GM08714 (cell line): Measurements from ENCODE around the gene NME9.

ENCODE experiments used
- H3K4me3 ChIP-seq: fragments of 200-500 bp; sonication (Bioruptor generic); 2 replicates; pipeline ENCODE4 v1.5.1; 2014; ENCODE audit warnings: mild to moderate bottlenecking, low read length, inconsistent platforms
- ZNF274 ChIP-seq: IDR thresholded peaks from 2 replicates; pipeline ENCODE4 v1.6.1; 2012; ENCODE audit warnings: mild to moderate bottlenecking, low read depth, low read length

Gene NME9

DNA sequence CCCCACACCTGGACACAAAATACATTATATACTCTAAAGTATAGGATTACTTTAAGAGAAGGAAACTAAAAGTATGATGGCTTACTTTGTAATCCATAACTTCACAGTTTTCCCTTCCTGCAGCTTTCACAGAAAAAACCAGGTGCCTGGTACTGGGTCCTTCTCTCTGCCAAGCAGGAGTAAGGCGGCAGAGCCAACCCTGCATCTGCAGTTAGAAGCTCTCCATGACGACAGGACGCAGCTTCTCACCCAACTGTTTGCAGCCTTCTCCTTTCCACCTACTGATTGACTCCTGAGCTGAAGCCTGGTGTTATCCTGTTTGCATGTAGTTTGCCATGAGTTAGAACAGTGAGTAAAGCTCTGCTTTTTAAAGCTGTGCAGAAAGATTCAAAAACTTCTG, 25.4 kb upstream of the NME9 start:
- H3K4me3 ChIP-seq, result no peak overlapping the region
- no peak for TF ChIP-seq ZNF274

DNA sequence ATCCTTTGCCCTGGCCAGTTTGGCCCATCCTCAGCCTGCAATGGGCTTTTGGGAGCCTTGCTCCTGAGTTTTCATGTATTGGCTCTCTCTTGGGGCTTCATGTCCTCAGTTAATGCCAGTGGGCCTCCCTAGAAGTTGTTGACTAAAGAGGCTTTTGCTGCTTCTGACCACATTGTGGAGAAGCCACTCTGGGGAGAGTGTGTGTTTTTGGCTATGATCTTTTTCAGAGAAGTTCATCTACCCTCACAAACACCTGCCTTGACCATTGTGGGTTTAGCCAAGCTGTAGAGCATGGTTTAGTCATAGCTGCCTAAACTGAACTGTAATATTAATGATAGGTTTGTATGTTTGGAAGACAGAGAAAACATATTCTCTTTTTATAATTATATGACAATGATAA, 24.7 kb upstream of the NME9 start:
- no peak for TF ChIP-seq ZNF274
- H3K4me3 ChIP-seq, result no peak overlapping the region

DNA sequence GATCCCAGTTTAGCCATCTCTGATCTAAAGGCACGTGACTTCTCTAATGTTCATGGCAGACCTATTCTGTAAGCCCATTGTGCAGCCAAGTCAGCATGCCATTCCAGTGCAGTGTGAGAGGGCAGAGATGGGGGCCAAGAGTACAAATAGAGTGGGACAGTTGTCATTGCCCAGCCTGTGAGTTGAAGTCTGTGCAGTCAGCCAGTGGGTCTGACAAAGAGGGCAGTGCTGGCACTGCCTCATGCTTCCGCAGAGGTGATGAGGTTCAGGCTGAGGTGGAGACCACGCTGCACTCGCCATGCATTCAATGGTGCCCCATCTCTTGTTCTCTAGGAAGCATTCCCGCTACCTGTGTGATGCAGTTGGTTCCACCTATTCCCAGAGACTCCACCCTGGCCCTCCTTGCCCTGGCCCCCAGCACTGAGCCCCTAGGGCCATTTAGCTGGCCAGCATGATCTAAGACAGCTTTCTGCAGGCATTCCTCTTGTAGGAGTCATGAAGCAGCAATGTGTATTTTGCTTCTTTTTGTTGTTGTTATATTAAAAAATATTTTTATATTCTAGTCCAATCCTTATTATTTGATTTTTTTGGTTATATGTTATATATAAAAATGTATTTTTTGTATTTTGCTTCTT, 22.4 kb upstream of the NME9 start:
- no peak for TF ChIP-seq ZNF274
- H3K4me3 ChIP-seq, result no peak overlapping the region

DNA sequence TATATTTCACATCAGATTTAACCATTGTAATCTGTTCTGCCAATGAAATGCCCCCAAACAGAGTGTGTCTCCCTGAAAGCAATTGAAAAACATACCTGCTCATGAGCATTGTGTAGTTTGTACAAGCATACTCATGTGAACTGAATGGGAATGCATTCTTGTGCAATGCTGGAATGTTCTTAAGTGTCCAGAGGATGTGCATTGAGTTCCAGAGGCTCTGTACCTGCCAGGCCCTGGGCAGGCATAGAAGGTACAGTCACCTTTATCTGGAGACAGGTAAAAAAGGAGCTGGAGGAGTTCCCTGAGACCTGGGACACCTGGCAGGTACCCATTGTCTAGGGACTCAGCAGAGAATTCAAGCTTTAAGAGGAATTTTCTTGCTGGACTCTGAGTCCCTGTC, 21.5 kb upstream of the NME9 start:
- no peak overlapping the region for H3K4me3 ChIP-seq
- TF ChIP-seq ZNF274, result no peak

DNA sequence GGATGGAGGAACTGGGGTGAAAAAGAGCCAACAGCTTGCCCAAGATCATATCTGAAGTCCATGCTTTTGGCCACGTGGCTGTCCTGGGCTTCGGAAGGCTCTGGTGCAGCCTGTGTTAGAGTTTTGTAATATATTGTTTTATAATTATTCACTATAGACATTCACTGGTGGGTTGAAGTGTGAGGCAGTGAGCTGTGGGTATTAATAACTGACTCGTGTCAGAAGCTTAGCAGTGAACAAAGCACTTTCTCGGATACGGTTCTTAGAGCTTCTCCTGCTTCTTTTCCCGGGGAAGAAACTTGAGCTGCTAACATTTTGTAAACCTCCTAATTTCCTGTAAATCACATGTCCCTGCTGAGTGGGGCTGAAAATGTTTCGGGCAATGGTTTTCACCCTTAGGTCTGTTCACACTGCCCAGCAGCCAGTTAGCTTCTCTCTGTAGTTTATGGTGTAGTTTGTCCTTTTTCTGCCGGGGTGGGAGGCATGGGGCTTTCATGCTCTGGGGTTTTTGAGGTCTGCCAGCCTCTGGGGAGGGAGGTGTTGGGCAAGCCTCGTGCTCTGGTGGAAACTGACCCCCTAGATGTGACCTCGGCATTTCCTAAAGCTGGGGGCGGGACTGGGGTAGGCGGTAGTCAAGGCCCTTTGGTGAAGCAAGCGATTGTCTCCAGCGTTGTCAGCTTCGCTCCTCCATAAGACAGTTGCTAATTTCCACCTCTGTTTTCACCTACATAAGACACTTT, 20.4 kb upstream of the NME9 start:
- no peak for TF ChIP-seq ZNF274
- no peak overlapping the region for H3K4me3 ChIP-seq

- peak overlapping the region; percentile 43; the same call in 1 of the 2 replicates for H3K4me3 ChIP-seq
- TF ChIP-seq ZNF274, result no peak
Measured at GRCh38 chr3:138348754-138349739, 19.4 kb upstream of the NME9 start.

- peak within 1 kb of the TSS; percentile 43; the same call in 1 of the 2 replicates for H3K4me3 ChIP-seq
- no peak for TF ChIP-seq ZNF274
Measured at GRCh38 chr3:138347960-138348753, 18.5 kb upstream of the NME9 start, which contains the start of gene MRAS. Gene MRAS (plus strand): TSS chr3:138348579. CDS start chr3:138372884, 24,305 bp downstream.

DNA sequence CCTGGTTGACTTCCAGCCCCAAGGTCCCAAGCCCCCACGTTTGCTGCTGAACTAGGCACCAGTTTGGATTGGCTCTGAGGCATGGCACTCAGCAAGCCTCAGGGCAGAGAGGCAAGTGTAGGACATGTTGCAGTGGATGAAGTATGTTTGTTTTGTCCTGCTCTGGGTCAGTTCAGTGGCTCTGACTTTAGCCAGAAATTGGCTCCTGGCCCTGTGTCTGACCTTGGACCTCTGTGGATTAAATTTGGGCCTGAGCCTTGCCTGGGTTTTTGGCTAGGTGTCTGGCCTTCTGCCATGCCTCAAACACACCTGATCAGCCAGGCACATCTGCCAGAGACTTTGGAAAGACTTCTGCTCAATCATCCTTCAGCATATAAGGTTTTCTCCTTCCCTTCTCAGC, 15.1 kb upstream of the NME9 start:
- TF ChIP-seq ZNF274, result no peak
- no peak overlapping the region for H3K4me3 ChIP-seq

DNA sequence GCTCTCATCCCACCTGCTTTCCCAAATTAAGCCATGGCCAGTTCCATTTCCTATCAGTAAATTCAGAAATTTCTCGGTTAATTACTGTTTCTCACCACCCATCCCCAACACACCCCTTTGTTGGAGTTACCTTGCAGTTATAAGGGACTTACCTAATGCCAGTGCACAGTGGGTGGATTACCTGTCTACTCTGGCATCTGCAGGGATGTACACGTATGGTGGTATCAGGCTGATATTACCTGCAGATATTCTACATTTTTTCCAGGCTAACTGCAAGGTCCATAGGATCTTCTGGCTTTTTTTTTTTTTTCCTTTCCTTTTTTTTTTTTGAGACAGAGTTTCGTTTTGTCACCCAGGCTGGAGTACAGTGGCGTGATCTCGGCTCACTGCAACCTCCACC, 10.9 kb upstream of the NME9 start:
- H3K4me3 ChIP-seq, result no peak overlapping the region
- TF ChIP-seq ZNF274, result no peak

- H3K4me3 ChIP-seq, result no peak overlapping the region
- no peak for TF ChIP-seq ZNF274
Measured at GRCh38 chr3:138338811-138339210, 9.2 kb upstream of the NME9 start.

DNA sequence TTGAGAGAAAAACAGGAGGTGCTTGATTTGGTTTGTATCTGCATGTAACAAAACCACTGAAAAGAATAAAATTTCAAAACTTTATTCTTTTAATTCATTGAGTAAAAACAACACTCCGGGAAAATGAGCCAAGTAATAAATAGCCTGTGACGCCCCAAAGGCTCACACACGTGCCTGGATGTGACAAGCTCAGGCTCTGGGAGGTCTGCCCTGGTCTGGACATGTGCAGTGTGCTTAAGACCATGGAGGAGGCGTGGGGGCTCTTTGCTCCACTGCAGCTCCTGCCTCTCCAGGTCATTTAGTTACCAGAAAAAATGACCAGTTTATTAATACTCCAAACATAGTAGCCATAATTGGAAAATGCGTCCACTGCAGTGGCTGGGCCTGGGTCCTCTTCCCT, 8.6 kb upstream of the NME9 start:
- no peak overlapping the region for H3K4me3 ChIP-seq
- TF ChIP-seq ZNF274, result no peak

DNA sequence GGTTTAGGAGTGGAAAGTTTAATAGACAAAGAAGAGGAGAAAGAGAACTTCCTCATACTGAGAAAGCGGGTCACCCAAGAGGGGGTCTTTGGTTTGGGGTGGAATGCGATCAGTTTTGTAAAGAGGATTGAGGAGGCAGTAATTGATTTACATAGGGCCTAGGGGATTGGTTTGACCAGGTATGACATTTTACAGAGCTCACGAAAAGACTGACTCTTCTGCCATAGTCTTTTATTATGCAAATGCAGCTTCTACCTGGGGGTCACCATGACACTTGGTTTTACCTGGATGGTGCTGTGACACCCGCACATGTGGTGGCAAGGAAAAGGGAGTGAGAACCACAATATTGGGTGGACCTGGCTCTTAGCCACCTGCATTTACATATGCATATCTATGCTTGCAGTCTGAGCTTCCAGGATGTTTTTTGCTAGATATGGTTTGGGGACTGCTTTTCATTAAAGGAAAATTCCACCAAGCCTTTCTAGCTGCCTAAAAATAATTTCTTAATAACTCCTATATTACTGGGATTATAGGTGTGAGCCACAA, 6.9 kb upstream of the NME9 start:
- H3K4me3 ChIP-seq, result no peak overlapping the region
- no peak for TF ChIP-seq ZNF274

DNA sequence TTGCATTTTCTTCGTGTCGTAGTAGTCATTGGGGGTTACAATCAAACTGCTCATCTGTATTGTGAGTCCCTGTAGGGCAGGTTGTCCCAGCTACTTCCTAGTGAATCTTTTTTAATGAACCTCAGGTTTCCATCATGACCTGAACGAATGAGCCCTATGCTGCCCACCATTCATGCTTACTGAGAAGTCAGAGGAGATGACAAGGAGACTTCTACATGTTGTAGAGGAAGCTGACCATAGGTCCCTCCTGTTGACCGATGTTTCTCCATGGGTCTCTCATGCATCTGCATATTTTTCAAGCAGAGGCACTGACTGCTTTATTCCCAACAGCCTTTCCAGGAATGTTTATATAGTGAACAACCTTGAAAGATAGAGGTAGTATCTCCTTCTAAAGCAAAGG, 5.0 kb upstream of the NME9 start:
- no peak overlapping the region for H3K4me3 ChIP-seq
- TF ChIP-seq ZNF274, result no peak
